ENCODE measurements around the gene ABCG1. TPM values are rescaled to one million over a fixed set of nuclear protein-coding genes. Genes with fewer than 3 reads are reported as not detected.
A peak's percentile ranks its signal among the peaks of the same experiment; 100 is the strongest.

Gene ABCG1
- total RNA-seq, 1 donor from 2014 or later = 39.5 TPM

DNA sequence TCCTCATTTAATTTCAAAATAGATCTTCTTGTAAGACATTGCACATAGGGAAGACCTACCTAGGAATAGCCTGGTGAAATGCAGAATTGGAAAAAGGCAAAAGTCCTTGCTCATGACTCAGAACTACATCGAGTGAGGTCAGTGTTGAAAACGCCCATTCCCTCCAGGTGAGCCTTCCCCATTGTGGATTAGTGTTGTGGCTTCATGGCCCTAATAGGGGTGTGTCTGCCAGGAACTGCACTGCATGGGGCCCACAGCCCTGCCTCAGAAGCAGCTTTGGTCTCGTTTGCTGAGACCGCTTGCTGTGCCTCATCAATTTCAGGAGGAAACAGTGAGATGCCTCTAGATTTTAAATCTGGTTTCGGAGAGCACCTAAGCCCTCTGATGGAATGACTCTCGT lies 79.3 kb downstream of the ABCG1 start:
- no peaks in the 10 kb centered on the region for H3K4me1 ChIP-seq
- H3K27me3 ChIP-seq = no peaks in the 10 kb centered on the region
- H3K9me3 ChIP-seq = no peaks in the 10 kb centered on the region
- H3K27ac ChIP-seq = no peak overlapping the region
- intact Hi-C loops (cut with DNase I) = no loop called here
- no peak for DNase-seq (ENCODE audit: low spot score in 2 of 2)
- no peak overlapping the region for H3K4me3 ChIP-seq
- no peaks in the 10 kb centered on the region for H3K36me3 ChIP-seq
- TF ChIP-seq, protein P1, sequence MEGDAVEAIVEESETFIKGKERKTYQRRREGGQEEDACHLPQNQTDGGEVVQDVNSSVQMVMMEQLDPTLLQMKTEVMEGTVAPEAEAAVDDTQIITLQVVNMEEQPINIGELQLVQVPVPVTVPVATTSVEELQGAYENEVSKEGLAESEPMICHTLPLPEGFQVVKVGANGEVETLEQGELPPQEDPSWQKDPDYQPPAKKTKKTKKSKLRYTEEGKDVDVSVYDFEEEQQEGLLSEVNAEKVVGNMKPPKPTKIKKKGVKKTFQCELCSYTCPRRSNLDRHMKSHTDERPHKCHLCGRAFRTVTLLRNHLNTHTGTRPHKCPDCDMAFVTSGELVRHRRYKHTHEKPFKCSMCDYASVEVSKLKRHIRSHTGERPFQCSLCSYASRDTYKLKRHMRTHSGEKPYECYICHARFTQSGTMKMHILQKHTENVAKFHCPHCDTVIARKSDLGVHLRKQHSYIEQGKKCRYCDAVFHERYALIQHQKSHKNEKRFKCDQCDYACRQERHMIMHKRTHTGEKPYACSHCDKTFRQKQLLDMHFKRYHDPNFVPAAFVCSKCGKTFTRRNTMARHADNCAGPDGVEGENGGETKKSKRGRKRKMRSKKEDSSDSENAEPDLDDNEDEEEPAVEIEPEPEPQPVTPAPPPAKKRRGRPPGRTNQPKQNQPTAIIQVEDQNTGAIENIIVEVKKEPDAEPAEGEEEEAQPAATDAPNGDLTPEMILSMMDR (IDR thresholded peaks at IDR 0.05) = no peak

DNA sequence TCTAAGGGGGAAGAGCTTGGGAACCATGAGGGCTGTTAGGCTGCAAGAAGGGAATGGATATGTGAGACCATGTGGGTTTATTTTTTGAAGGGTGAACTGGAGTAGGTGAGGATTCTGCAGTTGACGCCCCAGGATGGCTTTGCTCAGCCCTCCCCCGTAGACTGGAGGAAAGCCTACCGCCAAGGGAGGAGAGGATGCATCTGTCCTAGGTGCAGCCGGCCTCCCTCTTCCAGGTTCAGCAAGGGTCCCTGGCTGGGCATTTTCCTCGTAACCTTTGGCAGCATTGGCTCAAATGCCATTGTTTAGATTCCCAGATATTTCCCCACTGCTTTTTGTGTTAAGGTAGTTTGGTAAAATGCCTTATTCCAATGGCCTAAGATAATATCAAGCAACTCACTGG lies 79.7 kb downstream of the ABCG1 start:
- Histone ChIP-seq H3K27ac (no peak overlapping the region), H3K4me1 (no peaks in the 10 kb centered on the region), H3K9me3 (no peaks in the 10 kb centered on the region), H3K4me3 (no peak overlapping the region), H3K27me3 (no peaks in the 10 kb centered on the region), H3K36me3 (no peaks in the 10 kb centered on the region)
- no peak for DNase-seq (ENCODE audit: low spot score in 2 of 2)
- TF ChIP-seq, protein P1 (IDR thresholded peaks at IDR 0.05) = no peak
- intact Hi-C loops (cut with DNase I) = no loop called here

DNA sequence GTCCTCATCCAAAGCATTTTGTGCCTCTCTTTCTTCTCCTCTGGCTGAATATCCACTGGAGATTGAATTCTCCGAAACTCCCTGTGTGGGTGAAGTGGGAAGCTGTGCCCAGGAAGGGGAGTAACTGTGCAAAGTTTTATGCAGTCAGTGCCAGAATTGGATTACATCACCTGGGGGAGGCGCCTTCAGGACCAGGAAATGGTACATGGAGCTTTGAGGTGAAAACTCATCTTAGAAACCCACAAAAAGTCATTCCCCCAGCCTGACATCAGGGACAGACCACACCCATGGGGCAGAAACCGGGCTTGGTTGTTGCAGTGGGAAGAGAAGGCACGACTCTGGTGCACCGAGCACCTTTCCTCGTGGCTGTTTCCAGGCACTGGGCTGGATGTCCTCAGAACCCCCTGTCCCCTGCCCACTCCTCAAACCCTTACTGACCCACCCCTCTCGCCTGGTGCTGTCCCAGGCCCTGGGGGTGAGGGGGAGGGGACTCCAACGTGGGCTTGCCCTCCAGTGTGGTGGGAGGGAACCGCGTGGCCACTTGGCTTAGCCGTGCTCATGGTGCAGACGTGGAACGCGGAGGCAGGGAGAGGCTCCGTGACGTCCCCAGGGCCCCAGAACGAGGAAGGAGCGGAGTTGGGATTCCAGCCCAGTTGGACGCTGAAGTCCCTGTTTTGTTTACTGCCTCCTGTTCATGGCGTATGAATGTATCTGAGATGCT lies 80.5 kb downstream of the ABCG1 start:
- DNase-seq (ENCODE audit: low spot score in 2 of 2) = no peak
- intact Hi-C loops (cut with DNase I) = no loop called here
- Histone ChIP-seq H3K36me3 (no peaks in the 10 kb centered on the region), H3K27ac (no peak overlapping the region), H3K4me3 (no peak overlapping the region), H3K27me3 (no peaks in the 10 kb centered on the region), H3K4me1 (no peaks in the 10 kb centered on the region), H3K9me3 (no peaks in the 10 kb centered on the region)
- TF ChIP-seq, protein P1 (IDR thresholded peaks at IDR 0.05) = no peak

GRCh38 chr21:42300045-42300583 lies 81.2 kb downstream of the ABCG1 start:
- no peaks in the 10 kb centered on the region for H3K4me1 ChIP-seq
- no peaks in the 10 kb centered on the region for H3K27me3 ChIP-seq
- no peaks in the 10 kb centered on the region for H3K9me3 ChIP-seq
- intact Hi-C loops (cut with DNase I) = no loop called here
- no peaks in the 10 kb centered on the region for H3K36me3 ChIP-seq
- no peak for DNase-seq (ENCODE audit: low spot score in 2 of 2)
- TF ChIP-seq, protein P1 (IDR thresholded peaks at IDR 0.05) = no peak
- H3K27ac ChIP-seq = no peak overlapping the region
- no peak overlapping the region for H3K4me3 ChIP-seq

DNA sequence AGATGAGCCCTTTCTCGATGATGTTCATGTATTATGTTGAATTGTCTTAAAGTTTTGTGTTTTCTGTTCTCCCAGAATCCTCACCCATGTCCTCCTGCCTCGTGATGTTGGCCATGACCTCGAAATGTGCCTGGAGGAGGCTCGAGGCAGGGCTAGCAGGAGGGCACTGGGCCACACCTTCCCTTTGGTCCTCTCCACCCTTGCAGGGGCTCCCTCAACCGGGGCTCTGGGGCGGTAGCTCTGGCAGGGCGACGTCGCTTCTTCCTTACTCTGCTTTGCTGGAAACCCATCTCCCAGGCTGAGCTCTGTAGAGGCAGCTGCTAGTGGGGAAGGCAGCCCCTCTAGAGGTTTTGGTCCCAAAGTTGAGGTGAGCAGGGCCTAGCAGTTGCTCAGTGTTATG lies 82.0 kb downstream of the ABCG1 start:
- intact Hi-C loops (cut with DNase I) = no loop called here
- Histone ChIP-seq H3K36me3 (no peaks in the 10 kb centered on the region), H3K27me3 (no peaks in the 10 kb centered on the region), H3K4me1 (no peaks in the 10 kb centered on the region), H3K9me3 (no peaks in the 10 kb centered on the region), H3K27ac (peak overlapping the region in 1 of 2 donors; percentile 49), H3K4me3 (no peak overlapping the region)
- TF ChIP-seq, protein P1 (IDR thresholded peaks at IDR 0.05) = no peak
- DNase-seq (ENCODE audit: low spot score in 2 of 2) = no peak
